A673 (cell line): ENCODE results near the gene TACR2. TPM values are rescaled to one million over a fixed set of nuclear protein-coding genes. Genes with fewer than 3 reads are reported as not detected.

Experiments used
- BruUV-seq: library from RNA; stranded (reverse); fragments of 400-500 nt; replicated peaks from 2 replicates; lab custom pipeline; 2021; lab: Mats Ljungman, UMichigan
- CTCF ChIA-PET: fragments of 300-600 bp; sonication (Branson Sonifier 250); formaldehyde crosslinking; loops from one replicate; lab custom pipeline; 2022; ENCODE audit warnings: antibody characterized with exemption; lab: Charles Lee
- POLR2A ChIA-PET: fragments of 300-600 bp; sonication (Branson Sonifier 250); formaldehyde crosslinking; loops from one replicate; lab custom pipeline; 2022; ENCODE audit warnings: antibody characterized with exemption; ENCODE audit not compliant: low non-redundant PET; lab: Charles Lee
- DNase-seq: peaks from one replicate; pipeline ENCODE4 v3.0.0-alpha.2; 2015; ENCODE audit warnings: low spot score
- H3K27ac ChIP-seq: fragments of 200-600 bp; sonication (generic); 2 replicates; pipeline ENCODE4 v1.5.1; 2016; ENCODE audit warnings: mixed run types, low read depth, mild to moderate bottlenecking, mixed read lengths, antibody characterized with exemption, low read length; ENCODE audit not compliant: poor library complexity, severe bottlenecking
- H3K27me3 ChIP-seq: fragments of 200-600 bp; sonication (generic); replicated peaks from 2 replicates; pipeline ENCODE4 v1.6.1; 2017; ENCODE audit warnings: mixed run types, low read depth, mild to moderate bottlenecking, mixed read lengths, antibody characterized with exemption, low read length; ENCODE audit not compliant: insufficient read depth, poor library complexity
- H3K36me3 ChIP-seq: fragments of 200-600 bp; sonication (generic); 2 replicates; pipeline ENCODE4 v1.6.1; 2016; ENCODE audit warnings: mixed run types, mild to moderate bottlenecking, mixed read lengths, antibody characterized with exemption, low read length; ENCODE audit not compliant: insufficient read depth, poor library complexity, severe bottlenecking
- H3K4me1 ChIP-seq: fragments of 200-600 bp; sonication (generic); 2 replicates; pipeline ENCODE4 v1.6.1; 2017; ENCODE audit warnings: mixed run types, mild to moderate bottlenecking, mixed read lengths, antibody characterized with exemption, low read length; ENCODE audit not compliant: insufficient read depth, poor library complexity, severe bottlenecking
- H3K4me3 ChIP-seq: fragments of 200-600 bp; sonication (generic); 2 replicates; pipeline ENCODE4 v1.5.1; 2016; ENCODE audit warnings: low read depth, mixed run types, mild to moderate bottlenecking, mixed read lengths, low read length; ENCODE audit not compliant: poor library complexity, severe bottlenecking
- H3K9me3 ChIP-seq: fragments of 200-600 bp; sonication (generic); 2 replicates; pipeline ENCODE4 v1.6.1; 2016; ENCODE audit warnings: mixed run types, low read depth, mild to moderate bottlenecking, mixed read lengths, antibody characterized with exemption, low read length; ENCODE audit not compliant: poor library complexity, severe bottlenecking
- CTCF ChIP-seq: fragments of 300-800, 200-600 bp; sonication (generic); conservative IDR thresholded peaks from 2 replicates; pipeline ENCODE4 v1.5.1; 2017; ENCODE audit warnings: low read depth, mild to moderate bottlenecking, antibody characterized with exemption, low read length, moderate library complexity, mixed read lengths
- EZH2 ChIP-seq: fragments of 200-600 bp; sonication (generic); IDR thresholded peaks from 2 replicates; pipeline ENCODE4 v1.6.1; 2017; ENCODE audit warnings: borderline replicate concordance, low read depth, mild to moderate bottlenecking, mixed read lengths, antibody characterized with exemption, low read length; ENCODE audit not compliant: poor library complexity, severe bottlenecking
- intact Hi-C: fragments of 100-400 bp; cut with micrococcal nuclease; formaldehyde crosslinking; loops from one replicate; pipeline ENCODE4 v1.10.0; 2022; ENCODE audit not compliant: unreplicated experiment
- total RNA-seq: library from RNA; stranded (reverse); gene quantifications from 2 replicates; pipeline ENCODE4 v1.2.3, GENCODE V29; 2021

TACR2 gene
- total RNA-seq, 1 experiment from 2014 or later, result 0.21 TPM

GRCh38 chr10:69464801-69465401 lies 48.2 kb upstream of the TACR2 start:
- ChIA-PET POLR2A (no interaction called here), CTCF (interaction anchor here (0.6 kb wide), 1 partner anchor 38 kb away, joined by 4 read pairs; no protein-coding TSS in a partner anchor)
- H3K4me3 ChIP-seq, result no peak overlapping the region
- no TSS peak for BruUV-seq
- intact Hi-C loops, result no loop called here
- no peak overlapping the region for H3K27ac ChIP-seq
- TF ChIP-seq CTCF (no peak), EZH2 (no peak)
- no peak for DNase-seq
- no peaks in the 10 kb centered on the region for H3K27me3 ChIP-seq
- H3K4me1 ChIP-seq, result no peaks in the 10 kb centered on the region
- H3K9me3 ChIP-seq, result no peaks in the 10 kb centered on the region
- H3K36me3 ChIP-seq, result no peaks in the 10 kb centered on the region

GRCh38 chr10:69464401-69464800 lies 47.7 kb upstream of the TACR2 start:
- intact Hi-C loops, result no loop called here
- POLR2A ChIA-PET, result no interaction called here
- no peaks in the 10 kb centered on the region for H3K4me1 ChIP-seq
- H3K36me3 ChIP-seq, result no peaks in the 10 kb centered on the region
- no peaks in the 10 kb centered on the region for H3K9me3 ChIP-seq
- H3K27ac ChIP-seq, result no peak overlapping the region
- TF ChIP-seq EZH2, result no peak
- no peak for TF ChIP-seq CTCF
- DNase-seq, result no peak
- no TSS peak for BruUV-seq
- CTCF ChIA-PET, result no interaction called here
- no peaks in the 10 kb centered on the region for H3K27me3 ChIP-seq
- H3K4me3 ChIP-seq, result no peak overlapping the region

GRCh38 chr10:69463886-69464285 lies 47.2 kb upstream of the TACR2 start:
- TF ChIP-seq CTCF (no peak), EZH2 (no peak)
- BruUV-seq, result no TSS peak
- H3K4me1 ChIP-seq, result no peaks in the 10 kb centered on the region
- H3K27ac ChIP-seq, result no peak overlapping the region
- no peaks in the 10 kb centered on the region for H3K36me3 ChIP-seq
- no peaks in the 10 kb centered on the region for H3K9me3 ChIP-seq
- DNase-seq, result no peak
- H3K27me3 ChIP-seq, result no peaks in the 10 kb centered on the region
- ChIA-PET CTCF (no interaction called here), POLR2A (no interaction called here)
- intact Hi-C loops, result no loop called here
- no peak overlapping the region for H3K4me3 ChIP-seq
